Keratinocyte (primary cell): ENCODE measurements around the gene ENO1.

Experiments used
- CTCF ChIP-seq, 3 experiments: IDR thresholded peaks in 1 of 3; conservative IDR thresholded peaks in 1 of 3; optimal IDR thresholded peaks in 1 of 3; 2 replicates in 2 of 3; 3 replicates in 1 of 3; pipeline versions ENCODE3 to v1.5.1; 2011; ENCODE audit warnings: low read length in 3 of 3, mild to moderate bottlenecking in 3 of 3, moderate library complexity in 2 of 3, control low read depth in 1 of 3, inconsistent platforms in 1 of 3; ENCODE audit not compliant: insufficient read depth in 2 of 3; ENCODE audit errors: extremely low read depth in 1 of 3
- EZH2 ChIP-seq: IDR thresholded peaks from one replicate; pipeline ENCODE4 v1.6.1; 2012; ENCODE audit warnings: inconsistent platforms, mild to moderate bottlenecking, low read length, moderate library complexity

GRCh38 chr1:8870103-8870502 lies 8.4 kb downstream of the ENO1 start:
- TF ChIP-seq CTCF (optimal IDR thresholded peaks at IDR 0.05 in 1 of 3, IDR thresholded peaks at IDR 0.05 in 1 of 3, conservative IDR thresholded peaks at IDR 0.05 in 1 of 3; ENCODE audit: extremely low read depth in 1 of 3, insufficient read depth in 2 of 3, low read length in 3 of 3) (no peak), EZH2 (no peak)
